IMR-90 (cell line): ENCODE results near the gene HTT-AS. TPM values are rescaled to one million over a fixed set of nuclear protein-coding genes. Genes with fewer than 3 reads are reported as not detected.

ENCODE experiments used
- ATAC-seq: fragments of 200-7000 bp; cut with Tn5 transposase; 2 replicates; pipeline ENCODE4 v1.9.1; 2020; ENCODE audit warnings: low read depth, mild to moderate bottlenecking, moderate library complexity
- BruUV-seq: library from RNA; stranded (reverse); fragments of 400-500 nt; replicated peaks from 2 replicates; lab custom pipeline; 2021; lab: Mats Ljungman, UMichigan
- CTCF ChIA-PET: fragments of 300-600 bp; formaldehyde crosslinking; extraction: SDS; loops from one replicate; lab custom pipeline; 2021; ENCODE audit warnings: antibody characterized with exemption; lab: Yijun Ruan, JAX
- POLR2A ChIA-PET: fragments of 300-600 bp; sonication (Branson Sonifier 250); formaldehyde crosslinking; loops from one replicate; lab custom pipeline; 2022; ENCODE audit warnings: antibody characterized with exemption; ENCODE audit not compliant: unreplicated experiment; lab: Charles Lee
- DNase-seq: peaks from one replicate; pipeline ENCODE4 v3.0.0; 2013
- H2AFZ ChIP-seq: replicated peaks from 2 replicates; pipeline ENCODE3; 2013; ENCODE audit warnings: low read length, mild to moderate bottlenecking; ENCODE audit not compliant: poor library complexity
- H2AK5ac ChIP-seq: 2 replicates; pipeline ENCODE4 v1.6.1; 2013; ENCODE audit warnings: low read depth, low read length, inconsistent platforms
- H2AK9ac ChIP-seq: replicated peaks from 2 replicates; pipeline ENCODE3; 2013; ENCODE audit warnings: mild to moderate bottlenecking, low read depth, low read length, moderate library complexity; ENCODE audit not compliant: poor library complexity
- H2BK120ac ChIP-seq: 2 replicates; pipeline ENCODE4 v1.6.1; 2013; ENCODE audit warnings: low read depth, low read length, inconsistent platforms
- H2BK15ac ChIP-seq: 3 replicates; pipeline ENCODE4 v1.6.1; 2013; ENCODE audit warnings: low read depth, low read length, inconsistent platforms
- H2BK20ac ChIP-seq: 2 replicates; pipeline ENCODE4 v1.6.1; 2013; ENCODE audit warnings: low read depth, mild to moderate bottlenecking, inconsistent platforms, low read length, moderate library complexity
- H2BK5ac ChIP-seq: 2 replicates; pipeline ENCODE4 v1.6.1; 2013; ENCODE audit warnings: mild to moderate bottlenecking, low read depth, low read length, inconsistent platforms; ENCODE audit not compliant: poor library complexity, severe bottlenecking
- H3K14ac ChIP-seq: replicated peaks from 2 replicates; pipeline ENCODE4 v1.6.1; 2013; ENCODE audit warnings: low read depth, low read length, inconsistent platforms
- H3K18ac ChIP-seq: 2 replicates; pipeline ENCODE4 v1.6.1; 2013; ENCODE audit warnings: low read depth, low read length, control low read depth
- H3K23ac ChIP-seq: 2 replicates; pipeline ENCODE4 v1.6.1; 2013; ENCODE audit warnings: low read depth, low read length, inconsistent platforms
- H3K27ac ChIP-seq: 2 replicates; pipeline ENCODE4 v1.5.1; 2013; ENCODE audit warnings: mild to moderate bottlenecking, control low read depth, low read length; ENCODE audit not compliant: insufficient read depth
- H3K27me3 ChIP-seq: 2 replicates; pipeline ENCODE4 v1.6.1; 2013; ENCODE audit warnings: low read length; ENCODE audit not compliant: control insufficient read depth, insufficient read depth
- H3K36me3 ChIP-seq: 2 replicates; pipeline ENCODE4 v1.6.1; 2013; ENCODE audit warnings: low read length, mixed read lengths; ENCODE audit not compliant: control insufficient read depth, insufficient read depth
- H3K4ac ChIP-seq: 2 replicates; pipeline ENCODE4 v1.6.1; 2013; ENCODE audit warnings: low read depth, low read length, inconsistent platforms
- H3K4me1 ChIP-seq: 2 replicates; pipeline ENCODE4 v1.6.1; 2013; ENCODE audit warnings: low read length, mixed read lengths; ENCODE audit not compliant: control insufficient read depth, insufficient read depth
- H3K4me2 ChIP-seq: 2 replicates; pipeline ENCODE4 v1.6.1; 2013; ENCODE audit warnings: low read depth, mild to moderate bottlenecking, control low read depth, low read length, moderate library complexity
- H3K4me3 ChIP-seq: 2 replicates; pipeline ENCODE4 v1.5.1; 2013; ENCODE audit warnings: low read depth, mild to moderate bottlenecking, control low read depth, low read length, moderate library complexity; ENCODE audit not compliant: insufficient read depth
- H3K56ac ChIP-seq: 2 replicates; pipeline ENCODE4 v1.6.1; 2013; ENCODE audit warnings: low read length, inconsistent platforms; ENCODE audit not compliant: insufficient read depth; ENCODE audit errors: extremely low read depth
- H3K79me1 ChIP-seq, 2 experiments: 2 replicates each; pipeline ENCODE4 v1.6.1; 2013; ENCODE audit warnings: low read length in 2 of 2, inconsistent platforms in 1 of 2, low read depth in 1 of 2
- H3K9ac ChIP-seq: 2 replicates; pipeline ENCODE4 v1.6.1; 2013; ENCODE audit warnings: low read depth, low read length, control low read depth
- H3K9me1 ChIP-seq: 2 replicates; pipeline ENCODE4 v1.6.1; 2013; ENCODE audit warnings: low read length, inconsistent platforms; ENCODE audit not compliant: insufficient read depth
- H3K9me3 ChIP-seq: 2 replicates; pipeline ENCODE4 v1.6.1; 2013; ENCODE audit warnings: low read length; ENCODE audit not compliant: control insufficient read depth, insufficient read depth
- H4K20me1 ChIP-seq: 2 replicates; pipeline ENCODE4 v1.6.1; 2013; ENCODE audit warnings: low read length, inconsistent platforms; ENCODE audit not compliant: insufficient read depth
- H4K5ac ChIP-seq: 2 replicates; pipeline ENCODE4 v1.6.1; 2013; ENCODE audit warnings: mild to moderate bottlenecking, low read depth, low read length, control low read depth
- H4K8ac ChIP-seq, 2 experiments: 2 replicates each; pipeline ENCODE4 v1.6.1; 2013; ENCODE audit warnings: low read depth in 2 of 2, low read length in 2 of 2, control low read depth in 1 of 2, inconsistent platforms in 1 of 2
- H4K91ac ChIP-seq: 2 replicates; pipeline ENCODE4 v1.6.1; 2013; ENCODE audit warnings: low read depth, low read length, inconsistent platforms; ENCODE audit not compliant: insufficient read depth
- BHLHE40 ChIP-seq: fragments of 150-350 bp; IDR thresholded peaks from 2 replicates; pipeline ENCODE4 v1.6.1; 2016; ENCODE audit warnings: mild to moderate bottlenecking, low read depth, low read length
- CEBPB ChIP-seq: IDR thresholded peaks from 2 replicates; pipeline ENCODE4 v1.6.1; 2012; ENCODE audit warnings: low read depth, low read length, improper control_type of control experiment
- FOS ChIP-seq: fragments of 150-350 bp; IDR thresholded peaks from 2 replicates; pipeline ENCODE4 v1.6.1; 2016; ENCODE audit warnings: low read depth, low read length
- MAFK ChIP-seq: IDR thresholded peaks from 2 replicates; pipeline ENCODE4 v1.6.1; 2012; ENCODE audit warnings: low read depth, low read length, improper control_type of control experiment
- MAZ ChIP-seq: IDR thresholded peaks from 2 replicates; pipeline ENCODE4 v1.6.1; 2012; ENCODE audit warnings: low read depth, mild to moderate bottlenecking, low read length, improper control_type of control experiment, moderate library complexity, borderline replicate concordance
- MXI1 ChIP-seq: IDR thresholded peaks from 2 replicates; pipeline ENCODE4 v1.6.1; 2012; ENCODE audit warnings: low read depth, mild to moderate bottlenecking, low read length, moderate library complexity, borderline replicate concordance
- NFE2L2 ChIP-seq: fragments of 150-350 bp; IDR thresholded peaks from 2 replicates; pipeline ENCODE4 v1.6.1; 2016; ENCODE audit warnings: low read depth, mild to moderate bottlenecking, low read length
- POLR2A ChIP-seq: IDR thresholded peaks from 2 replicates; pipeline ENCODE4 v1.6.1; 2012; ENCODE audit warnings: mild to moderate bottlenecking, low read depth, low read length
- RAD21 ChIP-seq: IDR thresholded peaks from 2 replicates; pipeline ENCODE4 v1.6.1; 2012; ENCODE audit warnings: low read length, improper control_type of control experiment
- RCOR1 ChIP-seq: IDR thresholded peaks from 2 replicates; pipeline ENCODE4 v1.6.1; 2012; ENCODE audit warnings: mild to moderate bottlenecking, low read length, improper control_type of control experiment; ENCODE audit not compliant: insufficient replicate concordance
- RFX5 ChIP-seq: IDR thresholded peaks from 2 replicates; pipeline ENCODE4 v1.8.0; 2012; ENCODE audit warnings: low read depth, mild to moderate bottlenecking, low read length, moderate library complexity
- SMC3 ChIP-seq: fragments of 150-350 bp; IDR thresholded peaks from 2 replicates; pipeline ENCODE4 v1.6.1; 2016; ENCODE audit warnings: low read depth, mild to moderate bottlenecking, antibody characterized with exemption, low read length, moderate library complexity
- WGBS, 2 experiments: methylation state at CpG; one replicate each; pipeline versions ENCODE4 v1.1.5 to v1.1.7; 2013; ENCODE audit warnings: missing lambda C conversion rate in 2 of 2; ENCODE audit not compliant: insufficient read length in 1 of 2; ENCODE audit errors: extremely low coverage in 2 of 2; 5-methylcytosine and 5-hydroxymethylcytosine counted together
- dilution Hi-C: fragments of 300-500 bp; cut with HindIII; formaldehyde crosslinking; loops from one replicate; pipeline ENCODE4 v1.14.3; 2018; ENCODE audit warnings: low sequenced_read_pairs; ENCODE audit not compliant: unreplicated experiment
- in situ Hi-C: fragments of 300-500 bp; cut with MboI; formaldehyde crosslinking; loops from 3 replicates; pipeline ENCODE4 v1.14.3; 2019; ENCODE audit warnings: low sequenced_read_pairs, inconsistent platforms, mixed read lengths
- intact Hi-C: fragments of 100-400 bp; cut with micrococcal nuclease; formaldehyde crosslinking; loops from 2 replicates; pipeline ENCODE4 v1.10.0; 2022
- polyA plus RNA-seq, 3 experiments: library from polyadenylated mRNA; depleted of rRNA; stranded (reverse); fragments of >200 nt; gene quantifications; 2 replicates each; pipeline ENCODE4 v1.2.3, GENCODE V29; 2012; ENCODE audit warnings: low replicate concordance in 1 of 3
- total RNA-seq: library from RNA; depleted of rRNA; stranded (reverse); fragments of >200 nt; gene quantifications from 2 replicates; pipeline ENCODE4 v1.2.3, GENCODE V29; 2012
- TF ChIP-seq, protein P1 (sequence below): fragments of 150-350 bp; IDR thresholded peaks from 2 replicates; pipeline ENCODE4 v1.6.1; 2017; ENCODE audit warnings: mild to moderate bottlenecking, antibody characterized with exemption, low read length, low read depth
- TF ChIP-seq, protein P2 (sequence below): fragments of 150-350 bp; IDR thresholded peaks from 2 replicates; pipeline ENCODE4 v1.6.1; 2016; ENCODE audit warnings: low read depth, mild to moderate bottlenecking, low read length, moderate library complexity, borderline replicate concordance
- TF ChIP-seq, protein P3 (sequence below): conservative IDR thresholded peaks from 2 replicates; pipeline ENCODE4 v1.5.1; 2012; ENCODE audit warnings: mild to moderate bottlenecking, low read depth, low read length, improper control_type of control experiment

Gene HTT-AS
- total and polyA plus RNA-seq, 2 of the 4 experiments (the other 2 are of a cell fraction), result not detected

DNA sequence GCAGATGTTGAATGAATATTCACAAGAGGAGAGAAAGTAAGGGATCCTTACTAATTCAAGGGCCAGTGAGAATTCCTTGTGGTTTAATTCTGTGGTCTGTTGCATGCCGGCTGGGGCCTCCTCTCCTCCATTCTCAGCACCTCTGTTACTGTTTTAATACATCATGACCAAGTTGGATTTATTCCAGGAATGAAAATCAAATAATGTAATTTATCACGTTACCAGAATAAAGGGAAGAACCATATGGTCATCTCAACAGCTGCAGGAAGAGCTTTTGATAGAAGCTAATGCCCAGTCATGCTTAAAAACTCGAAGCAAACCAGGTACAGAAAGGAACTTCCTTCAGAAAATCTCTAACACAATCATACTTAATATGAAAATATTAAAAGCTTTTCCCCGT is 56.8 kb downstream of the HTT-AS start:
- Histone ChIP-seq H2AK9ac (no peak overlapping the region), H3K4ac (no peak overlapping the region), H3K27me3 (peaks cover 22% of the 10 kb centered on the region), H4K91ac (no peak overlapping the region), H2BK20ac (no peak overlapping the region), H3K36me3 (no peaks in the 10 kb centered on the region), H3K9ac (no peak overlapping the region), H3K9me3 (no peaks in the 10 kb centered on the region), H3K4me3 (no peak overlapping the region), H2BK5ac (no peak overlapping the region), H4K20me1 (no peaks in the 10 kb centered on the region), H4K5ac (no peak overlapping the region), H2AFZ (no peak overlapping the region), H3K18ac (no peak overlapping the region), H3K23ac (no peak overlapping the region), H2BK120ac (no peak overlapping the region), H4K8ac (no peak overlapping the region), H3K14ac (no peak overlapping the region), H2BK15ac (no peak overlapping the region), H3K9me1 (no peaks in the 10 kb centered on the region), H3K27ac (no peak overlapping the region), H3K4me1 (no peaks in the 10 kb centered on the region), H3K4me2 (no peak overlapping the region), H3K56ac (no peak overlapping the region), H2AK5ac (no peak overlapping the region), H3K79me1 (no peaks in the 10 kb centered on the region)
- dilution Hi-C loops (no loop called here), in situ Hi-C loops (no loop called here), intact Hi-C loops (no loop called here)
- DNase-seq, result no peak
- no TSS peak for BruUV-seq
- no CpG with 5 or more reads among the region's 4 CpGs for WGBS, 2 experiments
- TF ChIP-seq POLR2A (no peak), RFX5 (no peak), SMC3 (no peak), CEBPB (no peak), MXI1 (no peak), MAZ (no peak), RCOR1 (no peak), RAD21 (no peak), NFE2L2 (no peak), FOS (no peak), BHLHE40 (no peak), MAFK (no peak)
- TF ChIP-seq, protein P1, sequence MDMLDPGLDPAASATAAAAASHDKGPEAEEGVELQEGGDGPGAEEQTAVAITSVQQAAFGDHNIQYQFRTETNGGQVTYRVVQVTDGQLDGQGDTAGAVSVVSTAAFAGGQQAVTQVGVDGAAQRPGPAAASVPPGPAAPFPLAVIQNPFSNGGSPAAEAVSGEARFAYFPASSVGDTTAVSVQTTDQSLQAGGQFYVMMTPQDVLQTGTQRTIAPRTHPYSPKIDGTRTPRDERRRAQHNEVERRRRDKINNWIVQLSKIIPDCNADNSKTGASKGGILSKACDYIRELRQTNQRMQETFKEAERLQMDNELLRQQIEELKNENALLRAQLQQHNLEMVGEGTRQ, result no peak
- TF ChIP-seq, protein P2, sequence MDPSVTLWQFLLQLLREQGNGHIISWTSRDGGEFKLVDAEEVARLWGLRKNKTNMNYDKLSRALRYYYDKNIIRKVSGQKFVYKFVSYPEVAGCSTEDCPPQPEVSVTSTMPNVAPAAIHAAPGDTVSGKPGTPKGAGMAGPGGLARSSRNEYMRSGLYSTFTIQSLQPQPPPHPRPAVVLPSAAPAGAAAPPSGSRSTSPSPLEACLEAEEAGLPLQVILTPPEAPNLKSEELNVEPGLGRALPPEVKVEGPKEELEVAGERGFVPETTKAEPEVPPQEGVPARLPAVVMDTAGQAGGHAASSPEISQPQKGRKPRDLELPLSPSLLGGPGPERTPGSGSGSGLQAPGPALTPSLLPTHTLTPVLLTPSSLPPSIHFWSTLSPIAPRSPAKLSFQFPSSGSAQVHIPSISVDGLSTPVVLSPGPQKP, result no peak
- TF ChIP-seq, protein P3, sequence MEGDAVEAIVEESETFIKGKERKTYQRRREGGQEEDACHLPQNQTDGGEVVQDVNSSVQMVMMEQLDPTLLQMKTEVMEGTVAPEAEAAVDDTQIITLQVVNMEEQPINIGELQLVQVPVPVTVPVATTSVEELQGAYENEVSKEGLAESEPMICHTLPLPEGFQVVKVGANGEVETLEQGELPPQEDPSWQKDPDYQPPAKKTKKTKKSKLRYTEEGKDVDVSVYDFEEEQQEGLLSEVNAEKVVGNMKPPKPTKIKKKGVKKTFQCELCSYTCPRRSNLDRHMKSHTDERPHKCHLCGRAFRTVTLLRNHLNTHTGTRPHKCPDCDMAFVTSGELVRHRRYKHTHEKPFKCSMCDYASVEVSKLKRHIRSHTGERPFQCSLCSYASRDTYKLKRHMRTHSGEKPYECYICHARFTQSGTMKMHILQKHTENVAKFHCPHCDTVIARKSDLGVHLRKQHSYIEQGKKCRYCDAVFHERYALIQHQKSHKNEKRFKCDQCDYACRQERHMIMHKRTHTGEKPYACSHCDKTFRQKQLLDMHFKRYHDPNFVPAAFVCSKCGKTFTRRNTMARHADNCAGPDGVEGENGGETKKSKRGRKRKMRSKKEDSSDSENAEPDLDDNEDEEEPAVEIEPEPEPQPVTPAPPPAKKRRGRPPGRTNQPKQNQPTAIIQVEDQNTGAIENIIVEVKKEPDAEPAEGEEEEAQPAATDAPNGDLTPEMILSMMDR, result no peak
- ChIA-PET CTCF (interaction anchor here (0.6 kb wide), 1 partner anchor 166 kb away, joined by 3 read pairs; no protein-coding TSS in a partner anchor), POLR2A (no interaction called here)
- no peak for ATAC-seq
